HL-60/S4 treated with phorbol 12-myristate 13-acetate at 8.2 ng/mL for 4 days and 3 days (cell line): ENCODE measurements around the gene OR4E1.
"Not testable (repeated sequence)": the region's sequence is repeated elsewhere in the genome, so short reads cannot be mapped to it uniquely, and the experiment has no call there.

Experiments
- in situ Hi-C: fragments of 300-500 bp; cut with MboI; formaldehyde crosslinking; loops from 2 replicates; pipeline ENCODE4 v1.15.0; 2022; ENCODE audit warnings: low sequenced_read_pairs

Gene OR4E1

GRCh38 chr14:21673718-21674117 is at the start of gene OR4E1:
Gene OR4E1, minus strand, starts transcription at chr14:21673818. Its CDS starts 2,883 bp downstream, at chr14:21670935.
- in situ Hi-C loops: no loop called here

GRCh38 chr14:21721504-21721903 is 47.9 kb upstream of the OR4E1 start:
- in situ Hi-C loops: no loop called here

GRCh38 chr14:21719841-21720240 is 46.2 kb upstream of the OR4E1 start:
- in situ Hi-C loops: no loop called here

- in situ Hi-C loops: no loop called here
Measured at GRCh38 chr14:21714318-21714929, 40.8 kb upstream of the OR4E1 start.

- in situ Hi-C loops: no loop called here
Measured at GRCh38 chr14:21712036-21712435, 38.4 kb upstream of the OR4E1 start.

- in situ Hi-C loops: no loop called here
Measured at GRCh38 chr14:21711360-21711961, 37.8 kb upstream of the OR4E1 start.

- in situ Hi-C loops: no loop called here
Measured at GRCh38 chr14:21704338-21704737, 30.7 kb upstream of the OR4E1 start.

- in situ Hi-C loops: no loop called here
Measured at GRCh38 chr14:21703357-21704326, 30.0 kb upstream of the OR4E1 start.

- in situ Hi-C loops: no loop called here
Measured at GRCh38 chr14:21702316-21702715, 28.7 kb upstream of the OR4E1 start.

GRCh38 chr14:21699551-21699950 is 25.9 kb upstream of the OR4E1 start:
- in situ Hi-C loops: no loop called here

GRCh38 chr14:21698538-21698937 is 24.9 kb upstream of the OR4E1 start:
- in situ Hi-C loops: not testable (repeated sequence)

GRCh38 chr14:21697662-21698061 is 24.0 kb upstream of the OR4E1 start:
- in situ Hi-C loops: not testable (repeated sequence)

GRCh38 chr14:21694425-21694824 is 20.8 kb upstream of the OR4E1 start:
- in situ Hi-C loops: no loop called here

GRCh38 chr14:21686468-21686867 is 12.8 kb upstream of the OR4E1 start:
- in situ Hi-C loops: no loop called here

- in situ Hi-C loops: no loop called here
Measured at GRCh38 chr14:21680072-21680471, 6.5 kb upstream of the OR4E1 start.

GRCh38 chr14:21675566-21675965 is 1.9 kb upstream of the OR4E1 start:
- in situ Hi-C loops: no loop called here

GRCh38 chr14:21672116-21672515 is 1.5 kb downstream of the OR4E1 start:
- in situ Hi-C loops: no loop called here

GRCh38 chr14:21671371-21671770 is 2.2 kb downstream of the OR4E1 start:
- in situ Hi-C loops: no loop called here

GRCh38 chr14:21669284-21669683 is 4.3 kb downstream of the OR4E1 start:
- in situ Hi-C loops: no loop called here

- in situ Hi-C loops: no loop called here
Measured at GRCh38 chr14:21668377-21668776, 5.2 kb downstream of the OR4E1 start.

GRCh38 chr14:21656980-21657379 is 16.6 kb downstream of the OR4E1 start:
- in situ Hi-C loops: no loop called here

- in situ Hi-C loops: no loop called here
Measured at GRCh38 chr14:21654215-21654614, 19.4 kb downstream of the OR4E1 start.
